GM19395 (cell line): Measurements from ENCODE around the gene CNTNAP2.
"Not testable (repeated sequence)": the region's sequence is repeated elsewhere in the genome, so short reads cannot be mapped to it uniquely, and the experiment has no call there.

Source experiments
- ATAC-seq: cut with Tn5 transposase; IDR thresholded peaks from one replicate; pipeline ENCODE4 v1.9.1; 2021; ENCODE audit warnings: mild to moderate bottlenecking, moderate library complexity; ENCODE audit not compliant: unreplicated experiment

Gene CNTNAP2

GRCh38 chr7:148434887-148435286, 2318.3 kb downstream of the CNTNAP2 start:
- ATAC-seq = no peak

- no peak for ATAC-seq
Observed at GRCh38 chr7:148435715-148436114, 2319.1 kb downstream of the CNTNAP2 start.

GRCh38 chr7:148436135-148436534, 2319.5 kb downstream of the CNTNAP2 start:
- no peak for ATAC-seq

- no peak for ATAC-seq
Observed at GRCh38 chr7:148436571-148436970, 2320.0 kb downstream of the CNTNAP2 start.

- ATAC-seq = no peak
Observed at GRCh38 chr7:148437043-148437442, 2320.4 kb downstream of the CNTNAP2 start.

GRCh38 chr7:148442141-148442655, 2325.6 kb downstream of the CNTNAP2 start:
- ATAC-seq = no peak

GRCh38 chr7:148442933-148443332, 2326.3 kb downstream of the CNTNAP2 start:
- no peak for ATAC-seq

GRCh38 chr7:148445260-148446044, 2328.9 kb downstream of the CNTNAP2 start:
- ATAC-seq = no peak

DNA sequence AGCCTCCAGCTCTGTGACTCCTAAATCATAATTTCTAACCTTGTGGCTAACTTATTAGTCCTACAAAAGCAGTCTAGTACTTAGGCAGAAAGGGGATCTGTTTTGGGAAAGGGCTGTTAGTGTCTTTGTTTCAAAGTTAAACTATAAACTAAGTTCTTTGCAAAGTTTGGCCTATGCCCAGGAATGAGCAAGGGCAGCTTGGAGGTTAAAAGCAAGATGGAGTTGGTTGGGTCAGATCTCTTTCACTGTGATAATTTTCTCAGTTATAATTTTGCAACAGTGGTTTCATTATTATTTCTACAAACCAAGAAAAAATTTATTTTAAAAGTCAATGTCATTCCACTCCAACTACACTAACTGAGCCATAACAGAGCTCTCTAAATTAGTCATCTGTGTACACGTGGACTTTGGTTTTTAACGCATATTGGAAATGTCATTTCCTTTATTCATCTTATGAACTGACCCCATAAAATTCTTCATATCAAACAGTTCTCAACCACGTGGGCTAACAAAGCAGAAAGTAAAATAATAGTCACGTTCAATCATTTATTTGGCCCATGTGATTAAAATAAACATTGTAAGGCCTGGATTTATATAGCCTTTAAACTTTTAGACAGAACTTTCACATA, 2330.7 kb downstream of the CNTNAP2 start:
- peak; percentile 93 for ATAC-seq

DNA sequence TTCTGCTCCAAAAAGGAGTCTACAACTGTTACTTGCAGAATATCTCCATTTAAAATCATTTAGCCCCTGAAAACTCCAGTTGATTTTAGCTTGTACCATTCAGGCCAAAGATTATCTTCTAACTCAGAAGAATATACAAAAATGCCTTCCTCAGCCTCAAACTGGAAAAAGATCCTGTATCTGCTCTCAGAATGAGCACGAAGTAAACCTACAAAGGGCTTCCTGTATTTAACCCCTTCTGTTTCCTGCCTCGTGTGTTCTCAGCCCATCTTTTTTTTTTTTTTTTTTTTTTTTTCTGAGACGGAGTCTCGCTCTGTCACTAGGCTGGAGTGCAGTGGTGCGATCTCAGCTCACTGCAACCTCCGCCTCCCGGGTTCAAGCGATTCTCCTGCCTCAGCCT, 2334.9 kb downstream of the CNTNAP2 start:
- ATAC-seq = not testable (repeated sequence)

DNA sequence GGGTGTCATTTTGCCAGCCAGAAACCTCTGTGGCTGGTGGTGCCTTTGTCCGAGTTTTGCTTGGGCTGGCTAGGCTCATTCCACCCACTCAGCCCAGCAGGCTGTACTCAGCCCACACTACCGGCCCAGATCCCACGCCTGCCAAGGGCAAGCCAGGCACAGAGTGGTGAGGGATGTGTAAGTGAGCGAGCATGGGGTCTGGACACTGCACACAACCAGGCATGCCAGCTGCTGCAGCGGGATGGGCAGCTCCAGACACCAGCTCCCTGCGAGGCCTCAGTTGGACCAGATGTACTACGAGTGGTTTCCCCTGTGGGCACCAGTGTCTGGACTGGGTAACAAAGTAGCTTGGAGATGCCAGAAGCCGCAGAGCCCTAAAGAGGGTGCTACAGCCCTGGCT, 2339.8 kb downstream of the CNTNAP2 start:
- no peak for ATAC-seq

- ATAC-seq = no peak
Observed at GRCh38 chr7:148457310-148457921, 2340.8 kb downstream of the CNTNAP2 start.

DNA sequence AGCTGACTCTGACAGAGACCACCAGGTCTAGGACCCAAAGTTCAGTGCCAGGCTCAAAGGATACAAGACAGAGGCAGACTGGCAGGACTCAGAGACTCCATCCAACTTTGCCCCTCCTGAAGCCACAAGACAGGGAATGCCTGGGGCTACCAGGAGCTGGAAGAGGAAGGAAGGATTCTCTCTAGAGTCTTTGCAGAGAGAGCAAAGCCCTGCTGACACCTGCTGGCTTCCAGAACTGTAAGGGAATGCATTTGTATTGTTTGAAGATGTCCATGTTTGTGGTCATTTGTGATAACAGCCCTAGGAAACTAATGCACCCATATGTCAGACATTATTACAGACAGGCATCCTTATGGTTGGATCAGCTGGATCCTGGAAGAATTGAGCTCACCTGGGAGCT, 2341.7 kb downstream of the CNTNAP2 start:
- no peak for ATAC-seq

DNA sequence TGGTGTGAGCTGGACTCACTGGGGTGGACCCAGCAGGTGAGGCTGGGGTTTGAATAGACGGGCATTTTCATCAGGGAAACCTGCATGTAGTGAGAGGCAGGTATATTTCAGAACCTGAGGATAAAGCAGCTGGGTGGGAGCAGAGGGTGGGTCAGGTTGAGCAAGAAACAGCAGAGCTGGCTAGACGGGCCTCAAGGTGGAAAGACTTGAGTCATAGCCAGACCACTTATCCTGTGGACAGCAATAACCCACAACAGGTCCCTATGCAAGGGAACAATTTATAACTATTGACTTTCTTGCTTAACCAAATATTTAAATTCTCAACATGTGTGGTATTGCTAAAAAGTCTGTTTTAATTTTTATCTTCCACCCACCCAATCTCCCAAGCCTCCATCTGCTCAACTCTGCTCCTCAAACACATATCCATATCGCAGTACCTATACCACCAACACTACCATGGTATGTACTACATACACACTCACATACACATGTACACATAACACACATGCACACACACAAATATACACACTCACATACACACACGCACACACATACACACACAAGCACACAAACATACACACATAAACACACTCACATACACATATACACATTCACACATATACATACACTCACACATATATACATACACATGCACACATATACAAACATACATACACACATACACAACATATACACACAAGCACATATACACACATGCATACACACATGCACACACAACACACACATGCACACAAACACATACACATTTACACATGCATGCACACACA, 2345.0 kb downstream of the CNTNAP2 start:
- no peak for ATAC-seq

GRCh38 chr7:148462774-148463173, 2346.2 kb downstream of the CNTNAP2 start:
- ATAC-seq = not testable (repeated sequence)

- ATAC-seq = no peak
Observed at GRCh38 chr7:148463210-148463609, 2346.6 kb downstream of the CNTNAP2 start.

- no peak for ATAC-seq
Observed at GRCh38 chr7:148464947-148465346, 2348.3 kb downstream of the CNTNAP2 start.

GRCh38 chr7:148465441-148465840, 2348.8 kb downstream of the CNTNAP2 start:
- ATAC-seq = not testable (repeated sequence)

GRCh38 chr7:148466120-148466519, 2349.5 kb downstream of the CNTNAP2 start:
- no peak for ATAC-seq

- no peak for ATAC-seq
Observed at GRCh38 chr7:148468700-148469098, 2352.1 kb downstream of the CNTNAP2 start.
